CD4-positive, alpha-beta T cell treated with Interleukin-4 for 1 hour (primary cell): ENCODE results near the gene GRM8.

Experiments used
- DNase-seq, 2 donors: peaks; one replicate each; pipeline ENCODE4 v3.0.0-alpha.2; 2020 to 2022

GRM8 gene

GRCh38 chr7:127230192-127230925 is 22.4 kb downstream of the GRM8 start:
- no peak for DNase-seq

GRCh38 chr7:127226685-127227374 is 25.9 kb downstream of the GRM8 start:
- DNase-seq = no peak

- no peak for DNase-seq
These were observed 31.0 kb downstream of the GRM8 start for GRCh38 chr7:127221731-127222130.

- DNase-seq = no peak
These were observed 37.6 kb downstream of the GRM8 start for GRCh38 chr7:127214956-127215718.

GRCh38 chr7:127209886-127210285 is 42.9 kb downstream of the GRM8 start:
- no peak for DNase-seq

- no peak for DNase-seq
These were observed 43.9 kb downstream of the GRM8 start for GRCh38 chr7:127208860-127209259.

GRCh38 chr7:127208351-127208750 is 44.4 kb downstream of the GRM8 start:
- DNase-seq = no peak

- DNase-seq = no peak
These were observed 44.9 kb downstream of the GRM8 start for GRCh38 chr7:127207806-127208205.

GRCh38 chr7:127207230-127207629 is 45.5 kb downstream of the GRM8 start:
- no peak for DNase-seq

- DNase-seq = no peak
These were observed 58.2 kb downstream of the GRM8 start for GRCh38 chr7:127194571-127194970.

- no peak for DNase-seq
These were observed 62.9 kb downstream of the GRM8 start for GRCh38 chr7:127189886-127190285.

- DNase-seq = no peak
These were observed 63.7 kb downstream of the GRM8 start for GRCh38 chr7:127189074-127189473.

- DNase-seq = no peak
These were observed 65.0 kb downstream of the GRM8 start for GRCh38 chr7:127187740-127188139.

GRCh38 chr7:127186686-127187085 is 66.1 kb downstream of the GRM8 start:
- no peak for DNase-seq

- DNase-seq = no peak
These were observed 75.6 kb downstream of the GRM8 start for GRCh38 chr7:127177156-127177555.

GRCh38 chr7:127162366-127162765 is 90.4 kb downstream of the GRM8 start:
- DNase-seq = no peak

GRCh38 chr7:127158659-127159058 is 94.1 kb downstream of the GRM8 start:
- no peak for DNase-seq

GRCh38 chr7:127154958-127155357 is 97.8 kb downstream of the GRM8 start:
- DNase-seq = no peak

GRCh38 chr7:127154101-127154500 is 98.6 kb downstream of the GRM8 start:
- DNase-seq = no peak

GRCh38 chr7:127153315-127153714 is 99.4 kb downstream of the GRM8 start:
- no peak for DNase-seq

- no peak for DNase-seq
These were observed 100.3 kb downstream of the GRM8 start for GRCh38 chr7:127152423-127152822.

GRCh38 chr7:127151379-127151778 is 101.4 kb downstream of the GRM8 start:
- no peak for DNase-seq

GRCh38 chr7:127150543-127150942 is 102.2 kb downstream of the GRM8 start:
- no peak for DNase-seq
